Measurements from ENCODE around the gene PLD5. TPM values are rescaled to one million over a fixed set of nuclear protein-coding genes. Genes with fewer than 3 reads are reported as not detected.
"Not testable (repeated sequence)": the region's sequence is repeated elsewhere in the genome, so short reads cannot be mapped to it uniquely, and the experiment has no call there.

Gene PLD5
- polyA plus RNA-seq, 1 experiment, result not detected

- H3K27ac ChIP-seq (ENCODE audit: low read depth, low read length), result no peak overlapping the region
- H3K9me3 ChIP-seq (ENCODE audit: control insufficient read depth, insufficient read depth, low read length), result peaks cover 36% of the 10 kb centered on the region
- H3K27me3 ChIP-seq (ENCODE audit: control insufficient read depth, insufficient read depth, low read length), result no peaks in the 10 kb centered on the region
- no peak overlapping the region for H3K4me3 ChIP-seq (ENCODE audit: low read depth, low read length)
- POLR2A ChIA-PET, result no interaction called here
- CTCF ChIA-PET, result no interaction called here
- no peak for TF ChIP-seq CTCF (IDR thresholded peaks at IDR 0.05; ENCODE audit: low read depth, low read length)
- DNase-seq (ENCODE audit: low read depth, low spot score), result no peak
Measured at GRCh38 chr1:242211254-242212022, 313.1 kb downstream of the PLD5 start.

- H3K27ac ChIP-seq (ENCODE audit: low read depth, low read length); DNase-seq (ENCODE audit: low read depth, low spot score); H3K27me3 ChIP-seq (ENCODE audit: control insufficient read depth, insufficient read depth, low read length); POLR2A ChIA-PET; CTCF ChIA-PET; H3K4me3 ChIP-seq (ENCODE audit: low read depth, low read length): not testable (repeated sequence)
- H3K9me3 ChIP-seq (ENCODE audit: control insufficient read depth, insufficient read depth, low read length), result peaks cover 34% of the 10 kb centered on the region
Measured at GRCh38 chr1:242210316-242210715, 314.2 kb downstream of the PLD5 start.

GRCh38 chr1:242209063-242209462 is 315.4 kb downstream of the PLD5 start:
- no peak for DNase-seq (ENCODE audit: low read depth, low spot score)
- CTCF ChIA-PET, result no interaction called here
- Histone ChIP-seq H3K27me3 (ENCODE audit: control insufficient read depth, insufficient read depth, low read length) (no peaks in the 10 kb centered on the region), H3K27ac (ENCODE audit: low read depth, low read length) (no peak overlapping the region), H3K4me3 (ENCODE audit: low read depth, low read length) (no peak overlapping the region), H3K9me3 (ENCODE audit: control insufficient read depth, insufficient read depth, low read length) (peaks cover 30% of the 10 kb centered on the region)
- POLR2A ChIA-PET, result no interaction called here
- TF ChIP-seq CTCF (IDR thresholded peaks at IDR 0.05; ENCODE audit: low read depth, low read length), result no peak

- POLR2A ChIA-PET, result no interaction called here
- no peak for TF ChIP-seq CTCF (IDR thresholded peaks at IDR 0.05; ENCODE audit: low read depth, low read length)
- Histone ChIP-seq H3K4me3 (ENCODE audit: low read depth, low read length) (no peak overlapping the region), H3K27me3 (ENCODE audit: control insufficient read depth, insufficient read depth, low read length) (no peaks in the 10 kb centered on the region), H3K27ac (ENCODE audit: low read depth, low read length) (no peak overlapping the region), H3K9me3 (ENCODE audit: control insufficient read depth, insufficient read depth, low read length) (peaks cover 36% of the 10 kb centered on the region)
- DNase-seq (ENCODE audit: low read depth, low spot score), result no peak
- CTCF ChIA-PET, result no interaction called here
Measured at GRCh38 chr1:242208021-242208420, 316.5 kb downstream of the PLD5 start.

GRCh38 chr1:242206994-242207393 is 317.5 kb downstream of the PLD5 start:
- H3K27ac ChIP-seq (ENCODE audit: low read depth, low read length), result no peak overlapping the region
- ChIA-PET CTCF (no interaction called here), POLR2A (no interaction called here)
- H3K4me3 ChIP-seq (ENCODE audit: low read depth, low read length), result no peak overlapping the region
- no peak for TF ChIP-seq CTCF (IDR thresholded peaks at IDR 0.05; ENCODE audit: low read depth, low read length)
- H3K9me3 ChIP-seq (ENCODE audit: control insufficient read depth, insufficient read depth, low read length), result peaks cover 36% of the 10 kb centered on the region
- no peaks in the 10 kb centered on the region for H3K27me3 ChIP-seq (ENCODE audit: control insufficient read depth, insufficient read depth, low read length)
- DNase-seq (ENCODE audit: low read depth, low spot score), result no peak

Data from AG04450 (cell line).